ENCODE measurements around the gene ST7L. TPM values are rescaled to one million over a fixed set of nuclear protein-coding genes. Genes with fewer than 3 reads are reported as not detected.

The ST7L gene
- polyA plus RNA-seq, 2 of the 4 experiments (the other 2 are of a cell fraction) = 10.5 to 10.8 TPM

GRCh38 chr1:112628516-112628915 lies 9.6 kb upstream of the ST7L start:
- H3K27ac ChIP-seq = no peak overlapping the region
- DNase-seq (ENCODE audit: low read depth in 1 of 2, low spot score in 1 of 2) (no peak), FAIRE-seq (no peak), ATAC-seq (no peak)
- H3K4me2 ChIP-seq = no peak overlapping the region
- ChIA-PET CTCF (interaction anchor here (1.3 kb wide), 1 partner anchor 45 kb away, joined by 4 read pairs; the partner anchor contains the start of gene MOV10), POLR2A (no interaction called here)
- no peak for TF ChIP-seq CHD2 (IDR thresholded peaks at IDR 0.05; ENCODE audit: low read length, partially characterized antibody)
- no peak for TF ChIP-seq RCOR1 (IDR thresholded peaks at IDR 0.05; ENCODE audit: low read depth, low read length)
- TF ChIP-seq POLR2AphosphoS2 (conservative IDR thresholded peaks at IDR 0.05; ENCODE audit: low read length) = no peak
- TF ChIP-seq TFCP2L1 (CRISPR knock-in tag; IDR thresholded peaks at IDR 0.05) = no peak
- no peak for TF ChIP-seq NR3C1 (IDR thresholded peaks at IDR 0.05)
- no peak for TF ChIP-seq ZSCAN20 (CRISPR knock-in tag; IDR thresholded peaks at IDR 0.05)
- no peak for TF ChIP-seq SMC3 (IDR thresholded peaks at IDR 0.05)
- TF ChIP-seq POLR2A (IDR thresholded peaks at IDR 0.05; ENCODE audit: low read length) = no peak
- TF ChIP-seq REST (IDR thresholded peaks at IDR 0.05) = no peak
- no peak for TF ChIP-seq MAX (IDR thresholded peaks at IDR 0.05)
- no peak for TF ChIP-seq RFX5 (IDR thresholded peaks at IDR 0.05)
- TF ChIP-seq E2F6 (IDR thresholded peaks at IDR 0.05; ENCODE audit: borderline replicate concordance, low read depth) = no peak
- no peak for TF ChIP-seq MYC (IDR thresholded peaks at IDR 0.05; ENCODE audit: borderline replicate concordance, low read length)
- TF ChIP-seq ZC3H11A (IDR thresholded peaks at IDR 0.05) = no peak
- no peak for TF ChIP-seq MAFK (IDR thresholded peaks at IDR 0.05; ENCODE audit: partially characterized antibody)
- peaks cover 6% of the 10 kb centered on the region; the same call in 2 of the 3 replicates for H3K4me1 ChIP-seq
- no peaks in the 10 kb centered on the region for H3K9me3 ChIP-seq
- no peak overlapping the region for H3K4me3 ChIP-seq
- WGBS (ENCODE audit: missing lambda C conversion rate) = 92% methylated on average over 2 of the region's 2 CpGs

GRCh38 chr1:112626887-112627286 lies 7.9 kb upstream of the ST7L start:
- no peak for DNase-seq (ENCODE audit: low read depth in 1 of 2, low spot score in 1 of 2)
- Histone ChIP-seq H3K27ac (no peak overlapping the region), H3K9me3 (no peaks in the 10 kb centered on the region), H3K4me2 (no peak overlapping the region), H3K4me1 (peaks cover 13% of the 10 kb centered on the region; the same call in 2 of the 3 replicates), H3K4me3 (no peak overlapping the region)
- no peak for TF ChIP-seq CBX8 (IDR thresholded peaks at IDR 0.05)
- TF ChIP-seq TP53 (CRISPR knock-in tag; IDR thresholded peaks at IDR 0.05) = no peak
- no peak for TF ChIP-seq RCOR1 (IDR thresholded peaks at IDR 0.05; ENCODE audit: low read depth, low read length)
- ChIA-PET CTCF (no interaction called here), POLR2A (no interaction called here)
- no peak for FAIRE-seq
- ATAC-seq = no peak

GRCh38 chr1:112626193-112626592 lies 7.3 kb upstream of the ST7L start:
- WGBS (ENCODE audit: missing lambda C conversion rate) = 73% methylated on average over 5 of the region's 5 CpGs
- POLR2A ChIA-PET = no interaction called here
- DNase-seq (ENCODE audit: low read depth in 1 of 2, low spot score in 1 of 2) (no peak), ATAC-seq (no peak), FAIRE-seq (no peak)
- Histone ChIP-seq H3K27ac (no peak overlapping the region), H3K4me2 (no peak overlapping the region), H3K4me3 (no peak overlapping the region), H3K4me1 (peaks cover 20% of the 10 kb centered on the region), H3K9me3 (no peaks in the 10 kb centered on the region)
- TF ChIP-seq JUNB (IDR thresholded peaks at IDR 0.05) (no peak), KDM1A (IDR thresholded peaks at IDR 0.05; ENCODE audit: low read depth) (no peak), MAZ (IDR thresholded peaks at IDR 0.05; ENCODE audit: borderline replicate concordance, low read depth, low read length) (no peak), ELK1 (IDR thresholded peaks at IDR 0.05; ENCODE audit: low read depth, low read length) (no peak), TFCP2L1 (CRISPR knock-in tag; IDR thresholded peaks at IDR 0.05) (no peak), ZSCAN20 (CRISPR knock-in tag; IDR thresholded peaks at IDR 0.05) (no peak), NR3C1 (IDR thresholded peaks at IDR 0.05) (no peak), MYC (IDR thresholded peaks at IDR 0.05; ENCODE audit: borderline replicate concordance, low read length) (no peak), CTCF (IDR thresholded peaks at IDR 0.05) (no peak), NFE2L2 (conservative IDR thresholded peaks at IDR 0.05; ENCODE audit: low read length) (no peak)
- CTCF ChIA-PET = no interaction called here
